ACHN (cell line): Measurements from ENCODE around the gene CLASRP.

Source experiments
- DNase-seq: peaks from one replicate; pipeline ENCODE4 v3.0.0-alpha.2; 2015
- in situ Hi-C: cut with HindIII; loops from 2 replicates; pipeline ENCODE4 v1.10.0; 2017; ENCODE audit warnings: low sequenced_read_pairs, low pct_ligation_motif_present, low pct_unique_long_range_greater_than_20kb

The CLASRP gene

GRCh38 chr19:45076029-45076850, 37.4 kb downstream of the CLASRP start, which contains the start of gene ZNF296:
TSS of gene ZNF296 (minus strand) at chr19:45076478. CDS start at chr19:45076373, 105 bp downstream.
- in situ Hi-C loops, result no loop called here

GRCh38 chr19:45076851-45077730, 38.2 kb downstream of the CLASRP start:
- DNase-seq, result no peak
- in situ Hi-C loops, result no loop called here

More at GRCh38 chr19:45076029-45076850, 37.4 kb downstream of the CLASRP start, which contains the start of gene ZNF296:
- DNase-seq, result peak; percentile 57

- in situ Hi-C loops, result no loop called here
- no peak for DNase-seq
Measured at GRCh38 chr19:45078390-45079062, 39.7 kb downstream of the CLASRP start.

GRCh38 chr19:45079063-45079910, 40.4 kb downstream of the CLASRP start, which contains the start of gene GEMIN7:
TSS of gene GEMIN7 (plus strand) at chr19:45079260. CDS start at chr19:45090115, 10,855 bp downstream.
- DNase-seq, result peak; percentile 71
- in situ Hi-C loops, result no loop called here

- in situ Hi-C loops, result no loop called here
- no peak for DNase-seq
Measured at GRCh38 chr19:45079911-45080370, 41.1 kb downstream of the CLASRP start.

DNA sequence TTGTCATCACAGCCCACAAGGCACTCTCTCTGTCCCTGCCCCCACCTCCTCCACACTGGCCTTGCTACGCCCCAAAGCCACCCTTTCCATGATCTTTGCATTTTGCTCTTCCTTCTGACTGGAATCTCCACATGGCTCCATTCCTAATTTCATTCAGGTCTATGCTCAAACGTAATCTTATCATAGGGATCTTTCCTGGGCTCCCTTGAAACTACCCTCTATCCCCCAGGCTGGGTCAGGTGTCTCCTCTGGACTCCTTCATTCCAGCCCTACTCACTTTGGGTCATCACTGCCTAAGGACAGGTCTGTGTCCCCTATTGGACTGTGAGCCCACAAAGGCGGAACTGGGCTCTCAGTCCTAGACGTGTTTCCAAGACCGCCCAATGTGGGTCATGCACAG, 43.3 kb downstream of the CLASRP start:
- in situ Hi-C loops, result no loop called here
- no peak for DNase-seq

- no peak for DNase-seq
- in situ Hi-C loops, result no loop called here
Measured at GRCh38 chr19:45086480-45086879, 47.6 kb downstream of the CLASRP start.

GRCh38 chr19:45087531-45087930, 48.7 kb downstream of the CLASRP start:
- in situ Hi-C loops, result no loop called here
- DNase-seq, result no peak

DNA sequence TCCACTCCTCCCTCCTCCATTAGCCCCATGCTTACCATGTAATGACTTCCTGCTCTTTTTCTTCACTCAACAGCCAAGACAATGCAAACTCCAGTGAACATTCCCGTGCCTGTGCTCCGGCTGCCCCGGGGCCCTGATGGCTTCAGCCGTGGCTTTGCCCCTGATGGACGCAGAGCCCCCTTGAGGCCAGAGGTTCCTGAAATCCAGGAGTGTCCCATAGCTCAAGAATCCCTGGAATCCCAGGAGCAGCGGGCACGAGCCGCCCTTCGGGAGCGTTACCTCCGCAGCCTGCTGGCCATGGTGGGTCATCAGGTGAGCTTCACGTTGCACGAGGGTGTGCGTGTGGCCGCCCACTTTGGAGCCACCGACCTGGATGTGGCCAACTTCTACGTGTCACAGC, 51.2 kb downstream of the CLASRP start:
- in situ Hi-C loops, result no loop called here

GRCh38 chr19:45090606-45091005, 51.8 kb downstream of the CLASRP start:
- in situ Hi-C loops, result no loop called here
- DNase-seq, result no peak

More for the DNA sequence above, 51.2 kb downstream of the CLASRP start:
- no peak for DNase-seq

DNA sequence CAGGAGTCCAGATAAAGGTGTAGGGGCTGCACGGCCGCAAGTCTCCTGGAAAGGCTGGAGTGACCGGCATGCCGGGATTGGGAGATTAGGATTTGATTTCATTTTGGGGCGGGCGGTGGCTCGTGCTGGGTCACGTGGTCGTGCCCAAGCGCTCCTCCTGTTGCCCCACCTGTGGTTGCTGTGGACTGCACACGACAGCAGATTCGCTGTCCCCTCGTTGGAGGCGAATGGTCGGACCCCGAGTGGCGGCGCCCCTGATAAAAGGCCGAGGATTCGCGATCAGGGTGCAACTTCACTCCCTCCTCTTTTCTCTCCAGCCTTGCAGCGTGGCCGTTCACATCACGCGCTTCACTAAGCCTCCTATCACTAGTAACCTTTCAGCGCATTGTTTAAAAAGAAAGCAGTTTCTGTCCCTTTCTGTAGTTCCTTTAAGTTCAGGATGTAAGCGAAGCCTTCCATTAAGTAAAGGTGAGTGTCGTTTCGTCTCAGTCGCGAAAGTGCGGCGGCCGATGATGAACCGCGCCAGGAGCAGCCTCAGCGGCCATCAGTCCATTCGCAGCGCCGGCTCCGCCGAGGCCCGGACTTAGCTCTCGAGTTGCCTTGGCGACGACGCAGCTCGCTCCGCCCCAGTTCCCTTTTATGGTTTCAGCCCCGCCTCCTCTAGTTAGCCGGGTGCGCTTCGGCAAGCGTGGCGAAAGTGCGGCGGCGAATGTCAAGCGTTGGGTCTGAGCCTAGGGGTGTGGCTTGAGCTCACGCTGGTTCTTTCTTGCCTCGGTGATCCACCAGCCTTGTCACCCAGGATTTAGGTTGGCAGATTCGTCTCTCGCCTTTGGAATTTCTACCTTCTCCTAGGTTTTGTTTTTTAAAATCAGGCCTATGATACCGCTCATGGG, 52.4 kb downstream of the CLASRP start:
- in situ Hi-C loops, result no loop called here
- DNase-seq, result peak; percentile 97

DNA sequence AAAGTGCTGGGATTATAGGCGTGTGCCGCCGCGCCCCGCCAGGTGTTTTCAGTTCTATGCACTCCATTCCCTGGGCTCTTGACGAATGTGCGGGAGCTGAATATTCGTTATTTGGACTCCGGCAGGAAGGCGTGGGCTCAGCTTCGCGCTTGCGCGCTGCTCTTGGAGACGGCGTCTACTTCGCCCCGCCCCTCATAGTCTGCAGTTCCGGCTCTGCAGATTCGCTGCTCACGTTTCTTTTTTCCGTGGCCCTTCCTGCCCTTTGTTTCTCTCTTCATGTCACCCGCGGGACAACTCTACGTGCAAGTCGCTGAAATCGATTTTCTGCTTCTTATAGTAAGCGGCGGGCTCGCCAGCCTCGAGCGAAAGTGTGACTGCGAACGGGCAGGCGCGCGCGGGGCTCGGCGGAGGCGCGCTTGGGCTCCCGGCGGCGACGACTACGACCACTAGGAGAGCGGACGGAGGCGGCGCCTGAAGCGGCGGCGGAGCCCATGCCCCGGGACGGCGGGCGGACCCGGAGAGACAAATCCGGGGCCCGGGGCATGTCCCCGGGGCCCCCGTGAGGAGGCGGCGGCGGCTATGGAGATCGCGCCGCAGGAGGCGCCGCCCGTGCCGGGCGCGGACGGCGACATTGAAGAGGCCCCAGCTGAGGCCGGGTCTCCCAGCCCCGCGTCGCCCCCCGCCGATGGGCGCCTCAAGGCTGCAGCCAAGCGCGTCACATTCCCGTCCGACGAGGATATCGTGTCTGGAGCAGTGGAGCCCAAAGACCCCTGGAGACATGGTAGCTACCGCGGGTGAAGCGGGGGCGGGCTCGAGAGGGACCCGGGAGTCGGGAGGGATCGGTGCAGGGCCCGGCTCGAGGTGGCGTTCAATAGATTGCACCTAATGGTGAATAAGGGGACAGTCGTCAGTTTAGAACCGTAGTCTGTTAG, 54.2 kb downstream of the CLASRP start, which contains the start of gene PPP1R37:
Gene PPP1R37, plus strand, starts transcription at position 433 of the 932 bp plus-strand sequence. Its CDS starts 147 bp downstream, at position 580.
- in situ Hi-C loops, result no loop called here
- peak; percentile 96 for DNase-seq

- in situ Hi-C loops, result no loop called here
- DNase-seq, result no peak
Measured at GRCh38 chr19:45094137-45094536, 55.3 kb downstream of the CLASRP start.

DNA sequence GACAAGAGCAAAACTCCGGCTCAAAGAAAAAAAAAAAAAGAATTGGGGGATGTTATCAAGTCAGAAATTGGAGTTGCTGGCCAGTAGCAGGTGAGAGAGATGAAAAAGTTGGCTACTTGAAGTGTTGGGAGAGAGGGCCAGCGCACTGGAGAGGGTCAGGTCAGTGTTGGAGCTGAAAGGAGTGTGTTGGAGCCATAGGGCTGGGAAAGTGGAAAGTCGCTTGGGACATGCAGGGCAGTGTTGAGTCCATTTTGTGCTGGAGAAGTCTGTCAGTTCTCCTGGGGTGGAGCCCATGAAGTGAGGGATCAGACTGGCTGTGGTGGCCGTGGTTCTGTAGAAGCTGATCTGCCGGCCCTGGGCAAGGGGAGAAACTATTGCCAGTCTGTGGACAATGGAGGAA, 55.9 kb downstream of the CLASRP start:
- no peak for DNase-seq
- in situ Hi-C loops, result no loop called here

GRCh38 chr19:45095496-45096413, 56.9 kb downstream of the CLASRP start:
- in situ Hi-C loops, result no loop called here
- no peak for DNase-seq
